IMR-90 (cell line): Measurements from ENCODE around the gene HLA-DOB. TPM values are rescaled to one million over a fixed set of nuclear protein-coding genes. Genes with fewer than 3 reads are reported as not detected.

Source experiments
- ATAC-seq: fragments of 200-7000 bp; cut with Tn5 transposase; 2 replicates; pipeline ENCODE4 v1.9.1; 2020; ENCODE audit warnings: low read depth, mild to moderate bottlenecking, moderate library complexity
- BruUV-seq: library from RNA; stranded (reverse); fragments of 400-500 nt; replicated peaks from 2 replicates; lab custom pipeline; 2021; lab: Mats Ljungman, UMichigan
- CTCF ChIA-PET: fragments of 300-600 bp; formaldehyde crosslinking; extraction: SDS; loops from one replicate; lab custom pipeline; 2021; ENCODE audit warnings: antibody characterized with exemption; lab: Yijun Ruan, JAX
- POLR2A ChIA-PET: fragments of 300-600 bp; sonication (Branson Sonifier 250); formaldehyde crosslinking; loops from one replicate; lab custom pipeline; 2022; ENCODE audit warnings: antibody characterized with exemption; ENCODE audit not compliant: unreplicated experiment; lab: Charles Lee
- DNase-seq: peaks from one replicate; pipeline ENCODE4 v3.0.0; 2013
- H2AFZ ChIP-seq: replicated peaks from 2 replicates; pipeline ENCODE3; 2013; ENCODE audit warnings: low read length, mild to moderate bottlenecking; ENCODE audit not compliant: poor library complexity
- H2AK5ac ChIP-seq: 2 replicates; pipeline ENCODE4 v1.6.1; 2013; ENCODE audit warnings: low read depth, low read length, inconsistent platforms
- H2AK9ac ChIP-seq: replicated peaks from 2 replicates; pipeline ENCODE3; 2013; ENCODE audit warnings: mild to moderate bottlenecking, low read depth, low read length, moderate library complexity; ENCODE audit not compliant: poor library complexity
- H2BK120ac ChIP-seq: 2 replicates; pipeline ENCODE4 v1.6.1; 2013; ENCODE audit warnings: low read depth, low read length, inconsistent platforms
- H2BK15ac ChIP-seq: 3 replicates; pipeline ENCODE4 v1.6.1; 2013; ENCODE audit warnings: low read depth, low read length, inconsistent platforms
- H2BK20ac ChIP-seq: 2 replicates; pipeline ENCODE4 v1.6.1; 2013; ENCODE audit warnings: low read depth, mild to moderate bottlenecking, inconsistent platforms, low read length, moderate library complexity
- H2BK5ac ChIP-seq: 2 replicates; pipeline ENCODE4 v1.6.1; 2013; ENCODE audit warnings: mild to moderate bottlenecking, low read depth, low read length, inconsistent platforms; ENCODE audit not compliant: poor library complexity, severe bottlenecking
- H3K14ac ChIP-seq: replicated peaks from 2 replicates; pipeline ENCODE4 v1.6.1; 2013; ENCODE audit warnings: low read depth, low read length, inconsistent platforms
- H3K18ac ChIP-seq: 2 replicates; pipeline ENCODE4 v1.6.1; 2013; ENCODE audit warnings: low read depth, low read length, control low read depth
- H3K23ac ChIP-seq: 2 replicates; pipeline ENCODE4 v1.6.1; 2013; ENCODE audit warnings: low read depth, low read length, inconsistent platforms
- H3K27ac ChIP-seq: 2 replicates; pipeline ENCODE4 v1.5.1; 2013; ENCODE audit warnings: mild to moderate bottlenecking, control low read depth, low read length; ENCODE audit not compliant: insufficient read depth
- H3K27me3 ChIP-seq: 2 replicates; pipeline ENCODE4 v1.6.1; 2013; ENCODE audit warnings: low read length; ENCODE audit not compliant: control insufficient read depth, insufficient read depth
- H3K36me3 ChIP-seq: 2 replicates; pipeline ENCODE4 v1.6.1; 2013; ENCODE audit warnings: low read length, mixed read lengths; ENCODE audit not compliant: control insufficient read depth, insufficient read depth
- H3K4ac ChIP-seq: 2 replicates; pipeline ENCODE4 v1.6.1; 2013; ENCODE audit warnings: low read depth, low read length, inconsistent platforms
- H3K4me1 ChIP-seq: 2 replicates; pipeline ENCODE4 v1.6.1; 2013; ENCODE audit warnings: low read length, mixed read lengths; ENCODE audit not compliant: control insufficient read depth, insufficient read depth
- H3K4me2 ChIP-seq: 2 replicates; pipeline ENCODE4 v1.6.1; 2013; ENCODE audit warnings: low read depth, mild to moderate bottlenecking, control low read depth, low read length, moderate library complexity
- H3K4me3 ChIP-seq: 2 replicates; pipeline ENCODE4 v1.5.1; 2013; ENCODE audit warnings: low read depth, mild to moderate bottlenecking, control low read depth, low read length, moderate library complexity; ENCODE audit not compliant: insufficient read depth
- H3K56ac ChIP-seq: 2 replicates; pipeline ENCODE4 v1.6.1; 2013; ENCODE audit warnings: low read length, inconsistent platforms; ENCODE audit not compliant: insufficient read depth; ENCODE audit errors: extremely low read depth
- H3K79me1 ChIP-seq, 2 experiments: 2 replicates each; pipeline ENCODE4 v1.6.1; 2013; ENCODE audit warnings: low read length in 2 of 2, inconsistent platforms in 1 of 2, low read depth in 1 of 2
- H3K9ac ChIP-seq: 2 replicates; pipeline ENCODE4 v1.6.1; 2013; ENCODE audit warnings: low read depth, low read length, control low read depth
- H3K9me1 ChIP-seq: 2 replicates; pipeline ENCODE4 v1.6.1; 2013; ENCODE audit warnings: low read length, inconsistent platforms; ENCODE audit not compliant: insufficient read depth
- H3K9me3 ChIP-seq: 2 replicates; pipeline ENCODE4 v1.6.1; 2013; ENCODE audit warnings: low read length; ENCODE audit not compliant: control insufficient read depth, insufficient read depth
- H4K20me1 ChIP-seq: 2 replicates; pipeline ENCODE4 v1.6.1; 2013; ENCODE audit warnings: low read length, inconsistent platforms; ENCODE audit not compliant: insufficient read depth
- H4K5ac ChIP-seq: 2 replicates; pipeline ENCODE4 v1.6.1; 2013; ENCODE audit warnings: mild to moderate bottlenecking, low read depth, low read length, control low read depth
- H4K8ac ChIP-seq, 2 experiments: 2 replicates each; pipeline ENCODE4 v1.6.1; 2013; ENCODE audit warnings: low read depth in 2 of 2, low read length in 2 of 2, control low read depth in 1 of 2, inconsistent platforms in 1 of 2
- H4K91ac ChIP-seq: 2 replicates; pipeline ENCODE4 v1.6.1; 2013; ENCODE audit warnings: low read depth, low read length, inconsistent platforms; ENCODE audit not compliant: insufficient read depth
- BHLHE40 ChIP-seq: fragments of 150-350 bp; IDR thresholded peaks from 2 replicates; pipeline ENCODE4 v1.6.1; 2016; ENCODE audit warnings: mild to moderate bottlenecking, low read depth, low read length
- CEBPB ChIP-seq: IDR thresholded peaks from 2 replicates; pipeline ENCODE4 v1.6.1; 2012; ENCODE audit warnings: low read depth, low read length, improper control_type of control experiment
- CHD1 ChIP-seq: IDR thresholded peaks from 2 replicates; pipeline ENCODE4 v1.6.1; 2012; ENCODE audit warnings: low read depth, low read length, improper control_type of control experiment
- CTCF ChIP-seq: conservative IDR thresholded peaks from 2 replicates; pipeline ENCODE4 v1.5.1; 2012; ENCODE audit warnings: mild to moderate bottlenecking, low read depth, low read length, improper control_type of control experiment
- ELK1 ChIP-seq: fragments of 150-350 bp; IDR thresholded peaks from 2 replicates; pipeline ENCODE4 v1.6.1; 2016; ENCODE audit warnings: low read depth, mild to moderate bottlenecking, low read length, moderate library complexity, borderline replicate concordance
- FOS ChIP-seq: fragments of 150-350 bp; IDR thresholded peaks from 2 replicates; pipeline ENCODE4 v1.6.1; 2016; ENCODE audit warnings: low read depth, low read length
- MAFK ChIP-seq: IDR thresholded peaks from 2 replicates; pipeline ENCODE4 v1.6.1; 2012; ENCODE audit warnings: low read depth, low read length, improper control_type of control experiment
- MAZ ChIP-seq: IDR thresholded peaks from 2 replicates; pipeline ENCODE4 v1.6.1; 2012; ENCODE audit warnings: low read depth, mild to moderate bottlenecking, low read length, improper control_type of control experiment, moderate library complexity, borderline replicate concordance
- MXI1 ChIP-seq: IDR thresholded peaks from 2 replicates; pipeline ENCODE4 v1.6.1; 2012; ENCODE audit warnings: low read depth, mild to moderate bottlenecking, low read length, moderate library complexity, borderline replicate concordance
- NFE2L2 ChIP-seq: fragments of 150-350 bp; IDR thresholded peaks from 2 replicates; pipeline ENCODE4 v1.6.1; 2016; ENCODE audit warnings: low read depth, mild to moderate bottlenecking, low read length
- POLR2A ChIP-seq: IDR thresholded peaks from 2 replicates; pipeline ENCODE4 v1.6.1; 2012; ENCODE audit warnings: mild to moderate bottlenecking, low read depth, low read length
- RAD21 ChIP-seq: IDR thresholded peaks from 2 replicates; pipeline ENCODE4 v1.6.1; 2012; ENCODE audit warnings: low read length, improper control_type of control experiment
- RCOR1 ChIP-seq: IDR thresholded peaks from 2 replicates; pipeline ENCODE4 v1.6.1; 2012; ENCODE audit warnings: mild to moderate bottlenecking, low read length, improper control_type of control experiment; ENCODE audit not compliant: insufficient replicate concordance
- RFX5 ChIP-seq: IDR thresholded peaks from 2 replicates; pipeline ENCODE4 v1.8.0; 2012; ENCODE audit warnings: low read depth, mild to moderate bottlenecking, low read length, moderate library complexity
- SMC3 ChIP-seq: fragments of 150-350 bp; IDR thresholded peaks from 2 replicates; pipeline ENCODE4 v1.6.1; 2016; ENCODE audit warnings: low read depth, mild to moderate bottlenecking, antibody characterized with exemption, low read length, moderate library complexity
- WGBS, 2 experiments: methylation state at CpG; one replicate each; pipeline versions ENCODE4 v1.1.5 to v1.1.7; 2013; ENCODE audit warnings: missing lambda C conversion rate in 2 of 2; ENCODE audit not compliant: insufficient read length in 1 of 2; ENCODE audit errors: extremely low coverage in 2 of 2; 5-methylcytosine and 5-hydroxymethylcytosine counted together
- dilution Hi-C: fragments of 300-500 bp; cut with HindIII; formaldehyde crosslinking; loops from one replicate; pipeline ENCODE4 v1.14.3; 2018; ENCODE audit warnings: low sequenced_read_pairs; ENCODE audit not compliant: unreplicated experiment
- in situ Hi-C: fragments of 300-500 bp; cut with MboI; formaldehyde crosslinking; loops from 3 replicates; pipeline ENCODE4 v1.14.3; 2019; ENCODE audit warnings: low sequenced_read_pairs, inconsistent platforms, mixed read lengths
- intact Hi-C: fragments of 100-400 bp; cut with micrococcal nuclease; formaldehyde crosslinking; loops from 2 replicates; pipeline ENCODE4 v1.10.0; 2022
- polyA plus RNA-seq, 3 experiments: library from polyadenylated mRNA; depleted of rRNA; stranded (reverse); fragments of >200 nt; gene quantifications; 2 replicates each; pipeline ENCODE4 v1.2.3, GENCODE V29; 2012; ENCODE audit warnings: low replicate concordance in 1 of 3
- total RNA-seq: library from RNA; depleted of rRNA; stranded (reverse); fragments of >200 nt; gene quantifications from 2 replicates; pipeline ENCODE4 v1.2.3, GENCODE V29; 2012
- TF ChIP-seq, protein P1 (sequence below): fragments of 150-350 bp; IDR thresholded peaks from 2 replicates; pipeline ENCODE4 v1.6.1; 2017; ENCODE audit warnings: mild to moderate bottlenecking, antibody characterized with exemption, low read length, low read depth

The HLA-DOB gene
- total and polyA plus RNA-seq, 2 of the 4 experiments (the other 2 are of a cell fraction) = 0.36 to 2.3 TPM

DNA sequence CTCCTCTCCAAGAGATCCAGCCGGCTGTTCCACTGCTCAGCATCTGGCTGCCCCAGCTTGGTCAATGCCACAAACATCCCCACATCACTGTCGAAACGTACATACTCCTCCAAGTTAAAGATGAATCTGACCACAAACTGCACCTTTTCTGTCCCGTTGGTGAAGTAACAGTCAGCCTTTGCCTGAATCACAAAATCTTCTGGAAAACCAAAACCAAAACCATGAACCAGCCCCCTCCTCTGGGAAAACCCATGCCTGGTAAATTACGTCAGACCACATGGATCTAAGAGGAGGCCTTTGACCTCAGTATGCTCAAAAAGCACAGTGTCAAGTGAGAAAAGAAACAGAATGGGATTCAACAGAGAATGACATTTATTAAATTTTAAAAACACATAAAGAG is 1.7 kb downstream of the HLA-DOB start:
- 80% methylated on average over 1 of the region's 5 CpGs; no CpG with 5 or more reads in 1 of the 2 experiments for WGBS, 2 experiments
- H2AK5ac ChIP-seq = no peak overlapping the region
- no peak overlapping the region for H4K8ac ChIP-seq
- no peak overlapping the region for H3K56ac ChIP-seq
- H3K27ac ChIP-seq = no peak overlapping the region
- no peak for ATAC-seq
- H3K36me3 ChIP-seq = no peaks in the 10 kb centered on the region
- intact Hi-C loops (no loop called here), dilution Hi-C loops (no loop called here), in situ Hi-C loops (no loop called here)
- TF ChIP-seq RCOR1 = no peak
- no peak for TF ChIP-seq FOS
- TF ChIP-seq MAFK = no peak
- no peak for TF ChIP-seq RAD21
- no peak for TF ChIP-seq MAZ
- TF ChIP-seq NFE2L2 = no peak
- TF ChIP-seq RFX5 = no peak
- no peak for TF ChIP-seq ELK1
- TF ChIP-seq, protein P1, sequence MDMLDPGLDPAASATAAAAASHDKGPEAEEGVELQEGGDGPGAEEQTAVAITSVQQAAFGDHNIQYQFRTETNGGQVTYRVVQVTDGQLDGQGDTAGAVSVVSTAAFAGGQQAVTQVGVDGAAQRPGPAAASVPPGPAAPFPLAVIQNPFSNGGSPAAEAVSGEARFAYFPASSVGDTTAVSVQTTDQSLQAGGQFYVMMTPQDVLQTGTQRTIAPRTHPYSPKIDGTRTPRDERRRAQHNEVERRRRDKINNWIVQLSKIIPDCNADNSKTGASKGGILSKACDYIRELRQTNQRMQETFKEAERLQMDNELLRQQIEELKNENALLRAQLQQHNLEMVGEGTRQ = no peak
- TF ChIP-seq CEBPB = no peak
- no peak for TF ChIP-seq MXI1
- no peak for TF ChIP-seq BHLHE40
- TF ChIP-seq POLR2A = no peak
- no peak for TF ChIP-seq SMC3
- TF ChIP-seq CHD1 = no peak
- no peak for TF ChIP-seq CTCF
- H3K14ac ChIP-seq = no peak overlapping the region
- no peak overlapping the region for H3K9ac ChIP-seq
- no peaks in the 10 kb centered on the region for H4K20me1 ChIP-seq
- BruUV-seq = no TSS peak
- H2AK9ac ChIP-seq = no peak overlapping the region
- no peak overlapping the region for H2BK5ac ChIP-seq
- CTCF ChIA-PET = no interaction called here
- no peak overlapping the region for H3K4me3 ChIP-seq
- H2BK20ac ChIP-seq = no peak overlapping the region
- no peaks in the 10 kb centered on the region for H3K9me3 ChIP-seq
- H3K4me1 ChIP-seq = peaks cover 5% of the 10 kb centered on the region
- no peak overlapping the region for H3K4me2 ChIP-seq
- no peak overlapping the region for H2BK15ac ChIP-seq
- peak; percentile 14 for DNase-seq
- H4K91ac ChIP-seq = no peak overlapping the region
- no peak overlapping the region for H2AFZ ChIP-seq
- H2BK120ac ChIP-seq = no peak overlapping the region
- no peak overlapping the region for H4K5ac ChIP-seq
- H3K27me3 ChIP-seq = 0 out of 2 replicates have a peak, but pooled peaks cover 1% of the 10 kb centered on the region
- H3K4ac ChIP-seq = no peak overlapping the region
- H3K18ac ChIP-seq = no peak overlapping the region
- no peak overlapping the region for H3K23ac ChIP-seq
- peaks cover 4% of the 10 kb centered on the region; the same call in 1 of the 2 replicates for H3K9me1 ChIP-seq
- POLR2A ChIA-PET = no interaction called here
- H3K79me1 ChIP-seq = no peaks in the 10 kb centered on the region
